T47D (cell line): Measurements from ENCODE around the gene DMD.
A peak's percentile ranks its signal among the peaks of the same experiment; 100 is the strongest.
"Not testable (repeated sequence)": the region's sequence is repeated elsewhere in the genome, so short reads cannot be mapped to it uniquely, and the experiment has no call there.

ENCODE experiments used
- DNase-seq, 2 experiments: peaks; one replicate each; pipeline versions ENCODE4 v3.0.0 to v3.0.0-alpha.2; 2011 to 2012; ENCODE audit warnings: low read depth in 1 of 2, low spot score in 1 of 2
- JUND ChIP-seq: IDR thresholded peaks from 2 replicates; pipeline ENCODE4 v1.6.1; 2012; ENCODE audit warnings: low read depth
- in situ Hi-C: cut with HindIII; loops from 2 replicates; pipeline ENCODE4 v1.10.0; 2016; ENCODE audit warnings: low sequenced_read_pairs, low pct_unique_long_range_greater_than_20kb

DMD gene

GRCh38 chrX:33133320-33133719, 78.0 kb downstream of the DMD start:
- no peak for DNase-seq
- TF ChIP-seq JUND, result no peak
- in situ Hi-C loops, result no loop called here

DNA sequence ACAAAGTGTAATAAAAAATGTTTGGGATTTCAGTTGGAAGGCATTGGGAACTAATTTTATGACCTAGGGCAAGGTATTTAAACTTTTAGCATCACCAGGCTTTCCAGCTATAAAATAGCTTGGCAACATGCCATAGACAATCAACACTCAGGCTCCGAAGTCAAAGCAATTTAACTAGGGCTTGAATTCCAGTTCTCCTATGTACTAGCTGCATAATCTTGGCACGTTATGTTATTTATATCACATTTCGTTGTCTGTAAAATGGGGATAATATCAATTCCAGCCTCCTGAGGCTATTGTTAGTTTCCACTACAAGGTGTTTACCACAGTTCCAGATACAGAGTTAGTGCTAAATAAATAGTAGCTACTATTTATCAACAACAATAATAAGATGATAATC, 78.8 kb downstream of the DMD start:
- in situ Hi-C loops, result no loop called here

GRCh38 chrX:33129607-33130006, 81.7 kb downstream of the DMD start:
- in situ Hi-C loops, result no loop called here
- TF ChIP-seq JUND, result no peak
- no peak for DNase-seq

More for the DNA sequence above, 78.8 kb downstream of the DMD start:
- no peak for TF ChIP-seq JUND
- no peak for DNase-seq

DNA sequence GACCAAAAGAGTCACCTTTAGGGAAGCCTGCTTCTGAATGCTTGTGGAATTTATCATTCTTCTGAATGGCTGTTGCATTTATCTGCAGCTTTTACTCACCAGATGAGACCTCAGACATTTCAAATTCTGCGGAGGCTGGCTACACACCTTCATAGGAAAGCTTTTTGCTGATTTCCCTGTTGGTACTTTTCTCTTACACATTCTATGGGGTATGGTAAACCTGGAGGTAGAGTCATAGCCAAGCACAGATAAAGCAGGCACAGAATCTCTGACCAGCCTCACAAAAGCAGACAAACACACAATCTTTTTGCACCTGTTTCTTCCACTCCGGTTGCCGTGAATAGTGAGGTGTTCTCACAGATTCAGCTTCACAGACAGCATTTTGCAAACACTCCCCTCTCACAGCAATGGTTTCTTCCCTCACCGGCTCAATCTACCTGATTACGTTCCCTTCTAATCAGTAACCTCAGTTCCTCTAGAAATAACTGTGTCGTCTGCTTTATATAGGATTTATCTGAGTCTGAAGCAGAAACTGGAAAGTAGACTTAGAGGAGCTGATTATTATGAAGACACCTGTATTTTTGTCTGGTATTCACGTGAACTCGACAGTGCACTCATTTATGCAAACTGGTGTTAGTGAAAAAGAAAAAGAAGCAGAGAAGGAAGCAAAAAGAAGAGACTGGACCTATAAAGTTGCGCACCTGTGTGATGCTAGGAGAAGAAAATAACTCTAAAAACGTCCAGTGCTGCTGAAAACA, 83.1 kb downstream of the DMD start:
- in situ Hi-C loops, result no loop called here
- TF ChIP-seq JUND, result no peak
- no peak for DNase-seq

DNA sequence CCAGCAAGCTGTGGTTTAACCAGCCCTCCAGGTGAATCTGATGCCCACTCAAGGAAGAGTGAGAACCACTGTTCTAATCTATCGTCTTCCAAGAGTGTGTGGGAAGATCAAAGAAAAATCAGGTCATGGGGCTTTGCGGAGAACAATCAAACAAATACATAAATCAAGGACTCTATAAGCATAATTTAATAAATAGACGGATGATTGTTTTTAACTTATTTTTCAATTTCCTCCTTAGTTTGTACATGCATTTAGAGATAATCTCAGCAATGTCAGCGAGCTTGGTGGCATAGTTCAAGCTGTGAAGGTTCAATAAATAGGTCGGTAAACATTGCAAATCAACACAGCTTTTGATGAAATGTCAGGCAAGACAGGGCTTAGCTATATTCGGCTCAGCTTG, 84.9 kb downstream of the DMD start:
- in situ Hi-C loops, result no loop called here
- DNase-seq, result no peak
- no peak for TF ChIP-seq JUND

- no peak for TF ChIP-seq JUND
- no peak for DNase-seq
- in situ Hi-C loops, result no loop called here
Measured at GRCh38 chrX:33109858-33110257, 101.5 kb downstream of the DMD start.

DNA sequence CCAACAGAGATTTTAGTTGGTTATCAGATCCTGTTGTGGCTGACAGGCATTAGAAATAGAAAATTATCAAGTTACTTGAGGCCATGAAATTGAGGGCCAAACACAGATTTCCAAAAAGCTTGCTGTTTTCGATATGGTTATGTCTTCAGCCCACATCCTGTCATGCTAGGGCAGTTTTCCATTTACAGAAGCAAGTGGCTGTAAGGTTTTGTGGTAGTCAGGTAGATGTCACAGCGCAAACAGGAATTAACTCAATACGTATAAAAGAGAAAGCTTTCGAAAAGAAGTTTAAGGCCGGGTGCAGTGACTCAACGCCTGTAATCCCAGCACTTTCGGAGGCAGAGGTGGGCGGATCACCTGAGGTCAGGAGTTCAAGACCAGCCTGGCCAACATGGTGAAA, 104.6 kb downstream of the DMD start:
- no peak for TF ChIP-seq JUND
- DNase-seq, result no peak
- in situ Hi-C loops, result no loop called here

DNA sequence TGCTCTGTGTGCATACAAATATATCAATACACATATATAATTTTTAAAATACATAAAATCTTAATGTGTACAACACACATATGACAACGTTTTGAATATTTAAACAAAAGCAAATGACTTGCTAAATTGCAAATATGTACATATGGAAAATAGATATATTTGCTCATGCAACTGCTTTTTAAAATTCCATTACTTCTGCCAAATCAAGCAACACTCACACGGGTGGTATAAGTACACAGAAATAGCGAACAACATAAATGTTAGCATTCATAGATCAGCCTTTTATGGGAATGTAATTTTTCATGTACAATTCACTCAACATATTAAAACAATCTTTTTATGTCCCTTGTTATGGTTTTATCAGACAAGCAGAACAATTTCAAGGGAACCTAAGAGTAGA, 116.3 kb downstream of the DMD start:
- in situ Hi-C loops, result no loop called here
- DNase-seq, result no peak
- TF ChIP-seq JUND, result no peak

DNA sequence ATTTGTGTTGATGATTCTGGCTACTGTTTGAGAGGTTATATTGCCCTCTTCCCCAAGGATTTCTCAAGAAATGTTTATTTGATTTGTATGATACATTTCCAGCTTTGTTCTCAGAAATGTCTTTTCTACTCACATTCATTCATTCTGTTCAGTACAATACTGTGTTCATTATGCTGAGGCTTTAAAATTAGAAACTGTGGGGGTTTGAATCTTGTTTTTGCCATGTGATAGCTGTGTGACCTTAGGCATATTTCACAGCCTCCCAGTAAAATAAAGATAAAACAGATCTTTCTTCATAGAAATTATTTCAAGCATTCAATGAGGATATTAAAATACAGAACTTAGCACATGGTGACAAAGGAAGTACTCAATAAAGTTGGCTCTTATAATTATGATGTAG, 123.9 kb downstream of the DMD start:
- in situ Hi-C loops, result no loop called here
- no peak for TF ChIP-seq JUND
- no peak for DNase-seq

DNA sequence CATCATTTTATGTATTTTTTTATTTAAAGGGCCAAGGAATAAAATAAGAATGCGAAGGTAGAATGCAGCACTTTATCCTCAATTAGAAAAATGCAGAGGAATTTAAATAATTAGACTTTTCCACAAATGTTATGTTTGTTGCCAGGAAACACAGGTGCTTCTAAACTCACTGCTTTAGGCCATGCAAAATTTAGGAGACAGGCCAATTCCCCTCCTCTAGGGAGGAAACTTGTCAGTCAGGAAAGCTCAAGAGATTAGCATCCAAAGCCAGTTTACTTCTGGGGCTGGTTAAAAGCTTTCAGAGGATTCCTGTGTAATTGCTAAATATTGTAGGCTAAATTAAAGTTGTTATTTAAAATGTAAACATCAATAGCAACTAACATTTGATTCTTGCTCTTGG, 124.5 kb downstream of the DMD start:
- DNase-seq, result peak in 1 of 2 experiments; percentile 35
- in situ Hi-C loops, result no loop called here
- no peak for TF ChIP-seq JUND

- in situ Hi-C loops, result no loop called here
- no peak for DNase-seq
- TF ChIP-seq JUND, result no peak
Measured at GRCh38 chrX:33082371-33082770, 129.0 kb downstream of the DMD start.

DNA sequence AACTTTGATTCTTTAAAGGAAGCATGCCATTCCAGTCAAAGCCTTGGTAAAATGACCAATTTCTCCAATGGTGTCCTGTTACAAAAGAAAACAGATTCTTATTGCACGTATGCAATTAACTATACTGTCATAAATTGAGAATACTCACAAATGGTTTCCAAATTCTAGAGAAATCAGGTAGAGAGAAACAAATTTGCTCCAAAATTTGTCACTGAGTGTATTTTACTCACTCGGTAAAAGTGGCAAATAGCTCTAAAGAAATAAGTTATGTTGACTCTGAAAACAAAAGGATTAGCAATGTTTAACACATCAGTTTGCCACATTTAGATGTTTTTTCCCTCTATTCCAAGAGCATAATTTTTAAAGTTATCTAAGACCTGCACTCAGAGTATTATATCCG, 133.1 kb downstream of the DMD start:
- in situ Hi-C loops, result no loop called here
- DNase-seq, result no peak

DNA sequence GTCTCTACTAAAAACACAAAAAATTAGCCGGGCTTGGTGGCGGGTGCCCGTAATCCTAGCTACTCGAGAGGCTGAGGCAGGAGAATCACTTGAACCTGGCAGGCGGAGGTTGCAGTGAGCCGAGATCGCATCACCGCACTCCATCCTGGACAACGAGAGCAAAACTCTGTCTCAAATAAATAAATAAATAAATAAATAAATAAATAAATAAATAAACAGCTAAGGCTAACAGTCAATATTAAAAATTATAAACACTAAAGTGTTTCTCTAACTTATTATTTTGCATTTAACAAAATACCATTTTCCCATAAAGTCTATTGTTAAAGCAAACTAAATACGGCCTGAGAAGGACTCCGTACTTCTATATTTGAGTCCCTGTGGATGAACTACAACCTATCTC, 137.7 kb downstream of the DMD start:
- in situ Hi-C loops, DNase-seq: not testable (repeated sequence)

More for the DNA sequence above, 133.1 kb downstream of the DMD start:
- TF ChIP-seq JUND, result no peak

DNA sequence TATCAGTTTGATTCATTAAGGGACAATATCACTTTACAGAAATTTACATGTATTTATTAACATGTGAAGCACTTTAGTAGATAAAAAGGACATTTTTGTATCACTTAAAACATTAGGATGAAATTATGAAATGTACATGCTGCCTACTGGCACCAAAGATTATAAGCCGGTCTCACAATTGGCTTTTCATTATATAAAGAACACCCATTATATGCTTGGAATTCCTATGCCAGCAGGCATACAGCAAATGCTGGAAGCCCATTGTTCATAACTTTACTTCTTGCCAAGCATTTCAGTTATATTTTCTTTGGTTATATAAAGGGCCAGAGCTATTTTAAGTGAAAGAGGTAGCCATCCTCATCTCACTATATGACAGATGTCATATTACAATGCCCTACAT, 145.9 kb downstream of the DMD start:
- in situ Hi-C loops, result no loop called here
- no peak for DNase-seq
- TF ChIP-seq JUND, result no peak
